RWPE2 (cell line): Measurements from ENCODE around the gene RPUSD1.
A peak's percentile ranks its signal among the peaks of the same experiment; 100 is the strongest.

Source experiments
- ATAC-seq: fragments of 200-7000 bp; cut with Tn5 transposase; 3 replicates; pipeline ENCODE4 v1.9.1; 2021; ENCODE audit warnings: low read depth
- DNase-seq: peaks from one replicate; pipeline ENCODE4 v3.0.0-alpha.2; 2020; ENCODE audit warnings: low spot score
- H3K27ac ChIP-seq: fragments of 450-650 bp; 2 replicates; pipeline ENCODE4 v1.5.1; 2017; ENCODE audit warnings: mild to moderate bottlenecking; ENCODE audit not compliant: poor library complexity, severe bottlenecking
- H3K27me3 ChIP-seq: fragments of 250-450 bp; sonication (Bioruptor Pico); 2 replicates; pipeline ENCODE4 v1.5.1; 2021; ENCODE audit warnings: mild to moderate bottlenecking, moderate library complexity; ENCODE audit not compliant: insufficient read depth, poor library complexity, severe bottlenecking
- H3K36me3 ChIP-seq: fragments of 250-450 bp; sonication (Bioruptor Pico); 2 replicates; pipeline ENCODE4 v1.5.1; 2020; ENCODE audit warnings: low read depth, mild to moderate bottlenecking, moderate library complexity
- H3K4me1 ChIP-seq: fragments of 250-450 bp; sonication (Bioruptor Pico); 2 replicates; pipeline ENCODE4 v1.5.1; 2021; ENCODE audit warnings: mild to moderate bottlenecking, moderate library complexity; ENCODE audit not compliant: insufficient read depth, poor library complexity, severe bottlenecking
- H3K4me3 ChIP-seq: fragments of 250-450 bp; sonication (Bioruptor Pico); 2 replicates; pipeline ENCODE4 v1.5.1; 2021; ENCODE audit warnings: mild to moderate bottlenecking, moderate library complexity; ENCODE audit not compliant: severe bottlenecking
- H3K9me3 ChIP-seq: fragments of 250-450 bp; sonication (Bioruptor Pico); 2 replicates; pipeline ENCODE4 v1.5.1; 2021; ENCODE audit warnings: mild to moderate bottlenecking, moderate library complexity; ENCODE audit not compliant: severe bottlenecking
- CTCF ChIP-seq: fragments of 450-650 bp; IDR thresholded peaks from one replicate; pipeline ENCODE4 v1.5.1; 2017; ENCODE audit warnings: mild to moderate bottlenecking, moderate library complexity; ENCODE audit not compliant: poor library complexity, severe bottlenecking

Gene RPUSD1

GRCh38 chr16:784431-784830 lies 3.8 kb downstream of the RPUSD1 start:
- no peaks in the 10 kb centered on the region for H3K27me3 ChIP-seq
- DNase-seq: no peak
- no peak for ATAC-seq
- no peak overlapping the region for H3K4me3 ChIP-seq
- no peak overlapping the region for H3K27ac ChIP-seq
- peaks cover 18% of the 10 kb centered on the region for H3K36me3 ChIP-seq
- no peaks in the 10 kb centered on the region for H3K4me1 ChIP-seq
- no peak for TF ChIP-seq CTCF
- H3K9me3 ChIP-seq: no peaks in the 10 kb centered on the region

GRCh38 chr16:783404-784161 lies 4.6 kb downstream of the RPUSD1 start:
- no peaks in the 10 kb centered on the region for H3K27me3 ChIP-seq
- peaks cover 16% of the 10 kb centered on the region for H3K36me3 ChIP-seq
- TF ChIP-seq CTCF: no peak
- no peak overlapping the region for H3K4me3 ChIP-seq
- H3K27ac ChIP-seq: no peak overlapping the region
- DNase-seq (no peak), ATAC-seq (no peak; the same call in 2 of the 3 replicates)
- no peaks in the 10 kb centered on the region for H3K4me1 ChIP-seq
- H3K9me3 ChIP-seq: no peaks in the 10 kb centered on the region

- no peak for DNase-seq
Observed at GRCh38 chr16:782766-783403, 5.3 kb downstream of the RPUSD1 start.

GRCh38 chr16:782258-782657 lies 5.9 kb downstream of the RPUSD1 start:
- DNase-seq (no peak), ATAC-seq (no peak)
- peaks cover 3% of the 10 kb centered on the region for H3K4me1 ChIP-seq
- no peaks in the 10 kb centered on the region for H3K9me3 ChIP-seq
- H3K4me3 ChIP-seq: no peak overlapping the region
- no peak overlapping the region for H3K27ac ChIP-seq
- TF ChIP-seq CTCF: no peak
- H3K27me3 ChIP-seq: no peaks in the 10 kb centered on the region
- H3K36me3 ChIP-seq: peaks cover 16% of the 10 kb centered on the region

More at GRCh38 chr16:782766-783403, 5.3 kb downstream of the RPUSD1 start:
- Histone ChIP-seq H3K4me3 (no peak overlapping the region), H3K27me3 (no peaks in the 10 kb centered on the region), H3K36me3 (peaks cover 16% of the 10 kb centered on the region), H3K27ac (no peak overlapping the region), H3K4me1 (no peaks in the 10 kb centered on the region), H3K9me3 (no peaks in the 10 kb centered on the region)
- no peak for TF ChIP-seq CTCF
- ATAC-seq: peak; percentile 59
